A673 (cell line): ENCODE measurements around the gene ZNHIT3.

ENCODE experiments used
- EZH2 ChIP-seq: fragments of 200-600 bp; sonication (generic); IDR thresholded peaks from 2 replicates; pipeline ENCODE4 v1.6.1; 2017; ENCODE audit warnings: borderline replicate concordance, low read depth, mild to moderate bottlenecking, mixed read lengths, antibody characterized with exemption, low read length; ENCODE audit not compliant: poor library complexity, severe bottlenecking
- TF ChIP-seq, protein P1 (sequence below): fragments of 300-800, 200-600 bp; sonication (generic); conservative IDR thresholded peaks from 2 replicates; pipeline ENCODE4 v1.5.1; 2017; ENCODE audit warnings: low read depth, mild to moderate bottlenecking, antibody characterized with exemption, low read length, moderate library complexity, mixed read lengths

GRCh38 chr17:36504156-36504545 is 17.7 kb downstream of the ZNHIT3 start:
- TF ChIP-seq EZH2 = no peak
- TF ChIP-seq, protein P1, sequence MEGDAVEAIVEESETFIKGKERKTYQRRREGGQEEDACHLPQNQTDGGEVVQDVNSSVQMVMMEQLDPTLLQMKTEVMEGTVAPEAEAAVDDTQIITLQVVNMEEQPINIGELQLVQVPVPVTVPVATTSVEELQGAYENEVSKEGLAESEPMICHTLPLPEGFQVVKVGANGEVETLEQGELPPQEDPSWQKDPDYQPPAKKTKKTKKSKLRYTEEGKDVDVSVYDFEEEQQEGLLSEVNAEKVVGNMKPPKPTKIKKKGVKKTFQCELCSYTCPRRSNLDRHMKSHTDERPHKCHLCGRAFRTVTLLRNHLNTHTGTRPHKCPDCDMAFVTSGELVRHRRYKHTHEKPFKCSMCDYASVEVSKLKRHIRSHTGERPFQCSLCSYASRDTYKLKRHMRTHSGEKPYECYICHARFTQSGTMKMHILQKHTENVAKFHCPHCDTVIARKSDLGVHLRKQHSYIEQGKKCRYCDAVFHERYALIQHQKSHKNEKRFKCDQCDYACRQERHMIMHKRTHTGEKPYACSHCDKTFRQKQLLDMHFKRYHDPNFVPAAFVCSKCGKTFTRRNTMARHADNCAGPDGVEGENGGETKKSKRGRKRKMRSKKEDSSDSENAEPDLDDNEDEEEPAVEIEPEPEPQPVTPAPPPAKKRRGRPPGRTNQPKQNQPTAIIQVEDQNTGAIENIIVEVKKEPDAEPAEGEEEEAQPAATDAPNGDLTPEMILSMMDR = no peak
